ENCODE data around the gene ZSCAN22. TPM values are rescaled to one million over a fixed set of nuclear protein-coding genes. Genes with fewer than 3 reads are reported as not detected.

Gene ZSCAN22
- total RNA-seq, 4 donors from 2014 or later = 2.5 to 4.6 (median 4.0) TPM

DNA sequence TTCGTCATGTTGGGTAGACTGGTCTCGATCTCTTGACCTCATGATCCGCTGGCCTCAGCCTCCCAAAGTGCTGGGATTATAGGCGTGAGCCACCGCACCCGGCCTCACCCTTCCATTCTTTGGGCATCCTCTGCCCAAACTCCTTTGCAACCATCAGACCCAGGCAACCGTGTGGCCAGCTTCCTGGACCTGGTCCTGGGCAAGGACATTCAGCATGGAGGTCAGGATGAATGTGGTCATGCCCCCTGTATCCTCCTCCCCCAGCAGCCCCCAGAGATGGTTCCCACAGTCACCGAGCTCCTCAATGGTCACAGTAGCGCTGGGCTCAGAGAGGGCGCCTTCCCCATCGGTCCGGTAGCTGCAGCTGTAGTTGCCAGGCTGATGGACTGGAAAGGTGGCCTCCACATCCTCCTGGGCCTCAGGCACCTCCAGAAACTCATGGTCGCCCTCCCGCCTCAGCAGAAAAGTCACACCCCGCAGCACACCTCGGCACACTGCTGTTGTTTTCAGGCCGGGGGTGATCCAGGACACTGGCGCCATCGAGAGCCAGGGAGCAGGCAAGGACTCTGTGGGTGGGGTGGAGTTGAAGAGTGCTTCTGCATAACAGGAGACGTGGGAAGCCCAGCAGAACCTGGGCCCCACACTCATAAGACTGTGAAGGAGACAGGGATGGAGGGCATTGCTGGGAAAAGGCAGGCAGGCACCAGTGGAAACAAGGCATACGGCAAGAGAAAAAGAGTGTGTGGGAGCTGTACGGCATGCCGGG lies 25.4 kb downstream of the ZSCAN22 start:
- H3K36me3 ChIP-seq = no peaks in the 10 kb centered on the region
- no peak for TF ChIP-seq POLR2A (IDR thresholded peaks at IDR 0.05)
- TF ChIP-seq, protein P1, sequence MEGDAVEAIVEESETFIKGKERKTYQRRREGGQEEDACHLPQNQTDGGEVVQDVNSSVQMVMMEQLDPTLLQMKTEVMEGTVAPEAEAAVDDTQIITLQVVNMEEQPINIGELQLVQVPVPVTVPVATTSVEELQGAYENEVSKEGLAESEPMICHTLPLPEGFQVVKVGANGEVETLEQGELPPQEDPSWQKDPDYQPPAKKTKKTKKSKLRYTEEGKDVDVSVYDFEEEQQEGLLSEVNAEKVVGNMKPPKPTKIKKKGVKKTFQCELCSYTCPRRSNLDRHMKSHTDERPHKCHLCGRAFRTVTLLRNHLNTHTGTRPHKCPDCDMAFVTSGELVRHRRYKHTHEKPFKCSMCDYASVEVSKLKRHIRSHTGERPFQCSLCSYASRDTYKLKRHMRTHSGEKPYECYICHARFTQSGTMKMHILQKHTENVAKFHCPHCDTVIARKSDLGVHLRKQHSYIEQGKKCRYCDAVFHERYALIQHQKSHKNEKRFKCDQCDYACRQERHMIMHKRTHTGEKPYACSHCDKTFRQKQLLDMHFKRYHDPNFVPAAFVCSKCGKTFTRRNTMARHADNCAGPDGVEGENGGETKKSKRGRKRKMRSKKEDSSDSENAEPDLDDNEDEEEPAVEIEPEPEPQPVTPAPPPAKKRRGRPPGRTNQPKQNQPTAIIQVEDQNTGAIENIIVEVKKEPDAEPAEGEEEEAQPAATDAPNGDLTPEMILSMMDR (IDR thresholded peaks at IDR 0.05) = no peak
- no peaks in the 10 kb centered on the region for H3K27me3 ChIP-seq
- no peak overlapping the region for H3K27ac ChIP-seq
- no peaks in the 10 kb centered on the region for H3K9me3 ChIP-seq
- H3K4me3 ChIP-seq = no peak overlapping the region
- no peak for DNase-seq
- peaks cover 0 to 24% (median 10%) of the 10 kb centered on the region in 4 donors for H3K4me1 ChIP-seq

DNA sequence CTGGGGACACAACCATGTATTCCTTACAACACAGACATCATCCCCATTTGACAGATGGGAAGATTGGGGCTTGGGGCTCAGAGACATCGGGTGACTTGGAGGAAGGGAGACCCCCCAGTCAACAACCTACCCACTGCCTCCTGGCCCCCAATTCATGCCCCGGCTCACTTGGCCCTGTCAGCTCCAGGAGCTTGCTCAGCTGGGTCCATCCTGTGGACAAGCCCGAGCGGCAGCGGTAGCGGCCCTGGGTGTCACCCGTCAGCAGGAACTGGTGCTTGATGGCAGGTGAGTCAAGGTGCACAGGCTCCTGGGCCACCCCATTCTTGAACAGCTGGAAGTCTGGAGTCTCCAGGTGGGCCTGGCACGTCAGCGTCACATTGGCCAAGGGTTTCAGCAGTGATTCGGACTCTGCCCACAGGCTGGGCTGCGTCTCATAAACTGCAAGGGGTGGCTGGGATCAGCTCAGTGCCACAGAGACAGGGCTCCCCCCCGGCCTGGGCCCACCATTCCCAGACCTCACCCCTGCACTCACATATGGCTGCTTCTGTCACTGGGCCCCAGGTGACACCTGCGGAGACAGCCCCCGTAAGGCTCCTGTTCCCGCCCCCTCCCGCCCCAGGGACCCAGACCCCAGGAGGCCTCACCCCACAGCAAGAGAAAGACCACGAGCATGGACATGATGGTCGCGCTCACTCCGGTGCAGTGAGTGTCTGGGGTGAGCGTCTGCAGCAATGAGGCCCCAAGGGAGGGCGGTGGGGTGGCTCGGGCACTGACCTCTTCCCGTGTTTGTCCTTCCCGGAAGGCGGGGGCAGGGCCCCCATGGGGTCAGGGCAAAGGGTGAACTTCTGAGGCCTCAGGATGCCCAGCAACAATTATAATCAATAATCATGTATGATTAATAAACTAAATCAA lies 26.2 kb downstream of the ZSCAN22 start, which contains the start of gene A1BG:
Gene A1BG, minus strand, starts transcription at position 733 of the 912 bp plus-strand sequence. Its CDS starts 55 bp downstream, at position 678.
- H3K9me3 ChIP-seq = no peaks in the 10 kb centered on the region
- no peaks in the 10 kb centered on the region for H3K27me3 ChIP-seq
- no peak for DNase-seq
- peaks cover 0 to 25% (median 13%) of the 10 kb centered on the region in 4 donors for H3K4me1 ChIP-seq
- no peak within 1 kb of the TSS for H3K27ac ChIP-seq
- H3K36me3 ChIP-seq = no peaks in the 10 kb centered on the region
- no peak within 1 kb of the TSS for H3K4me3 ChIP-seq
- no peak for TF ChIP-seq POLR2A (IDR thresholded peaks at IDR 0.05)
- TF ChIP-seq, protein P1 (IDR thresholded peaks at IDR 0.05) = no peak

DNA sequence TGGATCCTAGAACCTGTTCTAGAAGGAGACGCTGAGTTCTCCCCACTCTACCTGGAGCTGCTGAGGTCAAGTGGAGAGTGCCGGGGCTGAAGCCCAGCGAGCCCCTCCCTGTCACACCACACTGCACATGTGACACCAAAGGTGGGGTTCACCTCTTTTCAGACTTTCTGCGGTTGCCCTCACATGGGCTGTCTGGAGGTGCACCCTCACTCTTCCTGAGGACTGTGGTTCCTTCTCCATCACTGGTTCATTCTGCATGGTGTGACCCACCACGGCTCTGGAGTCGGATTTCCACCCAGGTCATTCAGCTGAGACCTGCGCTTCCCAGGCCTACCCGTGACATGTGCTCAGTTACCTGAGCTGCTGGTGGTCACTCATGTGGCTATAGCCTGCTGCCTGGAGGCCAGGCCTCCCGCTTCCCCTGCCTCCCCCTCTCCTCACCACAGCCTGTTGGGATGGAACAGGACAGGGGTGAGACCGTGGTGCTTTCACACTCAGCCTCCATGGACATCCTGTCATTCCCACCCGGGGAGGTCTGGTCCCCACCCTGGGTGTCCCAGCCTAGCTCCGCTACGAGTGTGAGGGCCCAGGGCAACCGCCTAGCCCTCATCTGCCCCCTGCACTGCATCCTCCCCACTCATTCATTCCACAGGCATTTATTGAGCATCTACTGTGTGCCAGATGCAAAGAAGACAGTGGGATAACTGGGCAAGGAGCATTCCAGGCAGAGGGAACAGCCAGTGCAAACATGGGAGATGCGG lies 27.1 kb downstream of the ZSCAN22 start:
- Histone ChIP-seq H3K36me3 (no peaks in the 10 kb centered on the region), H3K4me1 (peaks cover 0 to 25% (median 13%) of the 10 kb centered on the region in 4 donors), H3K27ac (no peak overlapping the region), H3K9me3 (no peaks in the 10 kb centered on the region), H3K4me3 (no peak overlapping the region), H3K27me3 (no peaks in the 10 kb centered on the region)
- DNase-seq = no peak
- TF ChIP-seq, protein P1 (IDR thresholded peaks at IDR 0.05) = no peak
- no peak for TF ChIP-seq POLR2A (IDR thresholded peaks at IDR 0.05)

DNA sequence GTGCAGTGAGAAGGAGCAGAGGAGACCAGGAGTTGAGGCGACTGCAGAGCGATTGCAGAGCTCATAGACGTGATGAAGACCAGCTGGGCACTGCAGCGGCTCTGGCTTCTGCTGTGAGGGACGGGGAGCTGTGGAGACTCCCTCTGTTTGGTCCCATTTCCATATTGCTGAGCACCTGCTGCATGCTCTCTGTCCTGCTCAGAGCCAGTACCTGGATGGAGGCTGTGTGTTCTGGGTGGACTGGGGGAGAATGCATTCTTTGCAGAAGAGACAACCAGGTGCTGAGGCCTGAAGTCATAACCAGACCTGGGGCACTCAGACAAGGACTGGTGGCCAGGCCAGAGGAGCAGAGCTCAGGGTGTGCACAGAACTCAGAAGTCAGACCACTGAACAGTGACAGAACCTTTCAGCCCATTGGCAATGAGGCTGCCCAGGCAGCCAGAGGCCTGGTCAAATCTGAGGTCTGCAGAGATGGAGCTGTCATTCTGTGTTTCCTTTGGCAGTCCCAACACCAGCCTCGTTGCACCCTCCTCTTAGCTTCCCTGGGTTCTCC lies 27.8 kb downstream of the ZSCAN22 start:
- no peak for DNase-seq
- TF ChIP-seq POLR2A (IDR thresholded peaks at IDR 0.05) = no peak
- TF ChIP-seq, protein P1 (IDR thresholded peaks at IDR 0.05) = no peak
- H3K4me3 ChIP-seq = no peak overlapping the region
- no peaks in the 10 kb centered on the region for H3K9me3 ChIP-seq
- H3K4me1 ChIP-seq = peaks cover 0 to 25% (median 13%) of the 10 kb centered on the region in 4 donors
- H3K36me3 ChIP-seq = no peaks in the 10 kb centered on the region
- H3K27ac ChIP-seq = no peak overlapping the region
- no peaks in the 10 kb centered on the region for H3K27me3 ChIP-seq

All from Peyer's patch (tissue), 4 donors.